Retinal pigment epithelial cell (primary cell): ENCODE measurements around the gene NPRL2.

Experiments
- DNase-seq: peaks from one replicate; pipeline ENCODE4 v3.0.0-alpha.2; 2010; ENCODE audit warnings: low read depth
- H3K4me3 ChIP-seq: 2 replicates; pipeline ENCODE4 v1.5.1; 2011; ENCODE audit warnings: mild to moderate bottlenecking, low read length, control low read depth, moderate library complexity
- CTCF ChIP-seq: conservative IDR thresholded peaks from 2 replicates; pipeline ENCODE4 v1.5.1; 2011; ENCODE audit warnings: low read depth, low read length, control low read depth, inconsistent platforms

Gene NPRL2

GRCh38 chr3:50380405-50381085 lies 30.0 kb upstream of the NPRL2 start:
- no peak for DNase-seq
- TF ChIP-seq CTCF, result no peak
- no peak overlapping the region for H3K4me3 ChIP-seq

GRCh38 chr3:50378757-50379156 lies 28.2 kb upstream of the NPRL2 start:
- no peak for DNase-seq
- no peak for TF ChIP-seq CTCF
- no peak overlapping the region for H3K4me3 ChIP-seq

GRCh38 chr3:50378024-50378423 lies 27.4 kb upstream of the NPRL2 start:
- no peak for DNase-seq
- no peak for TF ChIP-seq CTCF
- no peak overlapping the region for H3K4me3 ChIP-seq

GRCh38 chr3:50375258-50375931 lies 24.8 kb upstream of the NPRL2 start:
- no peak overlapping the region for H3K4me3 ChIP-seq
- TF ChIP-seq CTCF, result peak; percentile 29
- no peak for DNase-seq

- no peak for DNase-seq
- no peak overlapping the region for H3K4me3 ChIP-seq
- TF ChIP-seq CTCF, result no peak
Measured at GRCh38 chr3:50374363-50375257, 24.0 kb upstream of the NPRL2 start.

- TF ChIP-seq CTCF, result no peak
- H3K4me3 ChIP-seq, result no peak overlapping the region
- DNase-seq, result no peak
Measured at GRCh38 chr3:50373146-50374051, 22.8 kb upstream of the NPRL2 start.
